Lung (tissue), 12 donors: ENCODE measurements around the gene PEX14. TPM values are rescaled to one million over a fixed set of nuclear protein-coding genes. Genes with fewer than 3 reads are reported as not detected.

ENCODE experiments used
- ATAC-seq: fragments of 200-7000 bp; cut with Tn5 transposase; one replicate; pipeline ENCODE4 v1.9.1; 2020; ENCODE audit warnings: moderate number of reproducible peaks; ENCODE audit not compliant: insufficient read depth, low FRiP score
- DNase-seq, 3 donors: peaks; one replicate each; pipeline ENCODE4 v3.0.0-alpha.2; 2013 to 2017
- H3K27ac ChIP-seq, 2 donors: one replicate each; pipeline ENCODE4 v1.5.1; 2013; ENCODE audit warnings: mild to moderate bottlenecking in 2 of 2, moderate library complexity in 2 of 2, control low read depth in 1 of 2, inconsistent platforms in 1 of 2, low read depth in 1 of 2, low read length in 1 of 2
- H3K27me3 ChIP-seq, 3 donors: one replicate each; pipeline ENCODE4 v1.5.1; 2013; ENCODE audit warnings: low read length in 2 of 3; ENCODE audit not compliant: control insufficient read depth in 3 of 3, insufficient read depth in 3 of 3
- H3K36me3 ChIP-seq, 4 donors: one replicate each; pipeline ENCODE4 v1.5.1; 2013; ENCODE audit warnings: low read length in 4 of 4, mild to moderate bottlenecking in 1 of 4, moderate library complexity in 1 of 4; ENCODE audit not compliant: control insufficient read depth in 4 of 4, insufficient read depth in 4 of 4
- H3K4me1 ChIP-seq, 5 donors: one replicate each; pipeline ENCODE4 v1.5.1; 2013; ENCODE audit warnings: low read length in 5 of 5, mild to moderate bottlenecking in 2 of 5, moderate library complexity in 1 of 5; ENCODE audit not compliant: control insufficient read depth in 5 of 5, insufficient read depth in 5 of 5
- H3K4me3 ChIP-seq: one replicate; pipeline ENCODE4 v1.5.1; 2013; ENCODE audit warnings: mild to moderate bottlenecking, control low read depth, moderate library complexity
- H3K9ac ChIP-seq, 2 donors: one replicate each; pipeline ENCODE4 v1.5.1; 2013; ENCODE audit warnings: low read length in 2 of 2, control low read depth in 1 of 2; ENCODE audit not compliant: insufficient read depth in 1 of 2
- H3K9me3 ChIP-seq, 4 donors: one replicate each; pipeline ENCODE4 v1.5.1; 2013; ENCODE audit warnings: low read length in 3 of 4, mild to moderate bottlenecking in 1 of 4, moderate library complexity in 1 of 4; ENCODE audit not compliant: control insufficient read depth in 4 of 4, insufficient read depth in 3 of 4
- WGBS, 2 donors: extraction: QIAGEN DNeasy Blood & Tissue Kit; methylation state at CpG; one replicate each; pipeline ENCODE4 v1.1.7; 2013; 5-methylcytosine and 5-hydroxymethylcytosine counted together
- polyA plus RNA-seq, 2 donors: library from polyadenylated mRNA; stranded (reverse); fragments of 200-250 nt; gene quantifications; one replicate each; pipeline ENCODE4 v1.2.1, GENCODE V29; 2013
- total RNA-seq, 2 donors: library from RNA; depleted of rRNA in 1 of 2; stranded (reverse); fragments of >200 nt in 1 of 2; gene quantifications; one replicate each; pipeline ENCODE4 v1.2.1, GENCODE V29; 2014 to 2021
- TF ChIP-seq, protein P1 (sequence below): IDR thresholded peaks from 2 replicates; pipeline ENCODE4 v1.5.1; 2012; ENCODE audit warnings: mild to moderate bottlenecking; ENCODE audit errors: control extremely low read depth, extremely low read depth
- donor health status: control.
- donor health status: control.
- donor health status: Bipolar disorder and iron deficiency.
- donor health status: healthy.
- donor health status: DM: yes; HTN: yes; CAD: no.

The PEX14 gene
- total and polyA plus RNA-seq, 4 donors = 18.1 to 29.2 (median 20.8) TPM

GRCh38 chr1:10599194-10599861 lies 124.6 kb downstream of the PEX14 start:
- DNase-seq (no peak), ATAC-seq (no peak)
- Histone ChIP-seq H3K27ac (no peak overlapping the region), H3K4me1 (peaks cover 0 to 25% (median 16%) of the 10 kb centered on the region in 5 donors), H3K9me3 (no peaks in the 10 kb centered on the region), H3K27me3 (no peaks in the 10 kb centered on the region), H3K36me3 (peaks cover 0 to 7% (median 3%) of the 10 kb centered on the region in 4 donors), H3K4me3 (no peak overlapping the region), H3K9ac (no peak overlapping the region)
- TF ChIP-seq, protein P1, sequence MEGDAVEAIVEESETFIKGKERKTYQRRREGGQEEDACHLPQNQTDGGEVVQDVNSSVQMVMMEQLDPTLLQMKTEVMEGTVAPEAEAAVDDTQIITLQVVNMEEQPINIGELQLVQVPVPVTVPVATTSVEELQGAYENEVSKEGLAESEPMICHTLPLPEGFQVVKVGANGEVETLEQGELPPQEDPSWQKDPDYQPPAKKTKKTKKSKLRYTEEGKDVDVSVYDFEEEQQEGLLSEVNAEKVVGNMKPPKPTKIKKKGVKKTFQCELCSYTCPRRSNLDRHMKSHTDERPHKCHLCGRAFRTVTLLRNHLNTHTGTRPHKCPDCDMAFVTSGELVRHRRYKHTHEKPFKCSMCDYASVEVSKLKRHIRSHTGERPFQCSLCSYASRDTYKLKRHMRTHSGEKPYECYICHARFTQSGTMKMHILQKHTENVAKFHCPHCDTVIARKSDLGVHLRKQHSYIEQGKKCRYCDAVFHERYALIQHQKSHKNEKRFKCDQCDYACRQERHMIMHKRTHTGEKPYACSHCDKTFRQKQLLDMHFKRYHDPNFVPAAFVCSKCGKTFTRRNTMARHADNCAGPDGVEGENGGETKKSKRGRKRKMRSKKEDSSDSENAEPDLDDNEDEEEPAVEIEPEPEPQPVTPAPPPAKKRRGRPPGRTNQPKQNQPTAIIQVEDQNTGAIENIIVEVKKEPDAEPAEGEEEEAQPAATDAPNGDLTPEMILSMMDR = no peak
- WGBS, 2 donors = 80 to 91% methylated on average over 6 of the region's 6 CpGs

DNA sequence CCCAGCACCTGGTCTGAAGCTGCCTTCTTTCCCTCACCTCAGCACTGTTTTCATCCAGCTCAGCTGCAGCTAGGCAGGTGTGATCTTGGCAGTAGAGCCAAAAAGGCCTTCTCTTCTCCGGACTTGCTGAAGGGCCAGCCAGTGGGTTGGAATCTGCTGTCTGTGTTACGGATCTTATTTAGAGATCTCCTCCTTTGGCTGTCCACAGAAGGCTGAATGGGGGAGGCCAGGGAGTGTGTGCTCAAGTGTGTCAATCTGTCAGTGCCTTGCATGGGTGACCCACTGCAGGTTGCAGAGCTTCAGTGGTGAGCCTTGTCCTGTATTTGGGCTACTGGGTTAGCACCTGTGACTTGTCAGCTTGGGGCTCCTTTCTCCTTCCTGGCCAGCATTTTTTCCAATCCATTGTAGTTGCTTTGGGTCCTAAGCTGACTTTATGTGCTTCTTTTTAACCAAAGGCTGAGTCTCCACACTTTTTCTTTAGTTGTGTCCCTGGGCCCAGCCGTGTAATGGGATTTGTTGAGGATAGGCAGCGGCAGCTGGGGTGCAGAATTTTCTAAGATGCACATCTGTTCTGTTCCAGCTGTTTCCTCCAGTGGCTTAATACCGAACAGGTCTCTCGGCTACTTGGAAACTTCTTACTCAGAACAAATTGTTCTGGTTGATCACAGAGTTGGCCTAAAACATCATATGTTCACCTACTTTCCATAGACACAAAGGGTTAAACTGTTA lies 126.8 kb downstream of the PEX14 start:
- DNase-seq (no peak), ATAC-seq (no peak)
- WGBS, 2 donors = 95 to 97% methylated on average over 6 of the region's 6 CpGs

GRCh38 chr1:10602936-10603335 lies 128.2 kb downstream of the PEX14 start:
- ATAC-seq = no peak

More for the DNA sequence above, 126.8 kb downstream of the PEX14 start:
- Histone ChIP-seq H3K4me3 (no peak overlapping the region), H3K9me3 (no peaks in the 10 kb centered on the region), H3K36me3 (peaks cover 0 to 10% (median 4%) of the 10 kb centered on the region in 4 donors), H3K4me1 (peaks cover 0 to 21% (median 14%) of the 10 kb centered on the region in 5 donors), H3K9ac (no peak overlapping the region), H3K27ac (no peak overlapping the region), H3K27me3 (no peaks in the 10 kb centered on the region)
- TF ChIP-seq, protein P1 = no peak

More at GRCh38 chr1:10602936-10603335, 128.2 kb downstream of the PEX14 start:
- Histone ChIP-seq H3K4me3 (no peak overlapping the region), H3K9me3 (no peaks in the 10 kb centered on the region), H3K27me3 (no peaks in the 10 kb centered on the region), H3K36me3 (peaks cover 0 to 10% (median 4%) of the 10 kb centered on the region in 4 donors), H3K27ac (no peak overlapping the region), H3K9ac (no peak overlapping the region), H3K4me1 (peaks cover 0 to 11% (median 5%) of the 10 kb centered on the region in 5 donors)
- TF ChIP-seq, protein P1 = no peak
- 94 to 95% methylated on average over 3 of the region's 3 CpGs for WGBS, 2 donors
- DNase-seq = no peak
